GM12872 (cell line): Measurements from ENCODE around the gene HSBP1L1.

Source experiments
- TF ChIP-seq, protein P1 (sequence below): IDR thresholded peaks from 3 replicates; pipeline ENCODE4 v1.5.1; 2011; ENCODE audit warnings: low read depth, mild to moderate bottlenecking, low read length, moderate library complexity; ENCODE audit not compliant: insufficient read depth

HSBP1L1 gene

DNA sequence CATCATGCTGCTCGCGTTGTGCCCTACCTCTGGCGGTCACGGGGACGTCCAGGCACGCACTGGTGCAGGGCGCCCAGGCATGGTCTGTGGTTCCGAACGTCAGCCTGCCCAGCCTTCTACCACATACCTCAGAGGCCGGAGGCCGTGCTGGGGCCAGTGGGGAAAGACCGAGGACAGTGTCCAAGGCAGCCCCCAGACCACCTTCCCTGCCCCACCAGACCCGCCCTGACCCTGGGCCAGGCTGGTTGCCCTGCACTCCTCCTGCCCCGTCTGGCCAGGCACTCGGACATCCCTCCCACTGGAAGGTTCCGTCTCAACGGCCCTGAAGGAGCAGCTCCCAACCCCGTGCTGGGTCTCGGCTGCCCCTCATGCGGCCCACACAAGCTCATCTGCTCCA, 45.8 kb upstream of the HSBP1L1 start:
- TF ChIP-seq, protein P1, sequence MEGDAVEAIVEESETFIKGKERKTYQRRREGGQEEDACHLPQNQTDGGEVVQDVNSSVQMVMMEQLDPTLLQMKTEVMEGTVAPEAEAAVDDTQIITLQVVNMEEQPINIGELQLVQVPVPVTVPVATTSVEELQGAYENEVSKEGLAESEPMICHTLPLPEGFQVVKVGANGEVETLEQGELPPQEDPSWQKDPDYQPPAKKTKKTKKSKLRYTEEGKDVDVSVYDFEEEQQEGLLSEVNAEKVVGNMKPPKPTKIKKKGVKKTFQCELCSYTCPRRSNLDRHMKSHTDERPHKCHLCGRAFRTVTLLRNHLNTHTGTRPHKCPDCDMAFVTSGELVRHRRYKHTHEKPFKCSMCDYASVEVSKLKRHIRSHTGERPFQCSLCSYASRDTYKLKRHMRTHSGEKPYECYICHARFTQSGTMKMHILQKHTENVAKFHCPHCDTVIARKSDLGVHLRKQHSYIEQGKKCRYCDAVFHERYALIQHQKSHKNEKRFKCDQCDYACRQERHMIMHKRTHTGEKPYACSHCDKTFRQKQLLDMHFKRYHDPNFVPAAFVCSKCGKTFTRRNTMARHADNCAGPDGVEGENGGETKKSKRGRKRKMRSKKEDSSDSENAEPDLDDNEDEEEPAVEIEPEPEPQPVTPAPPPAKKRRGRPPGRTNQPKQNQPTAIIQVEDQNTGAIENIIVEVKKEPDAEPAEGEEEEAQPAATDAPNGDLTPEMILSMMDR = no peak

DNA sequence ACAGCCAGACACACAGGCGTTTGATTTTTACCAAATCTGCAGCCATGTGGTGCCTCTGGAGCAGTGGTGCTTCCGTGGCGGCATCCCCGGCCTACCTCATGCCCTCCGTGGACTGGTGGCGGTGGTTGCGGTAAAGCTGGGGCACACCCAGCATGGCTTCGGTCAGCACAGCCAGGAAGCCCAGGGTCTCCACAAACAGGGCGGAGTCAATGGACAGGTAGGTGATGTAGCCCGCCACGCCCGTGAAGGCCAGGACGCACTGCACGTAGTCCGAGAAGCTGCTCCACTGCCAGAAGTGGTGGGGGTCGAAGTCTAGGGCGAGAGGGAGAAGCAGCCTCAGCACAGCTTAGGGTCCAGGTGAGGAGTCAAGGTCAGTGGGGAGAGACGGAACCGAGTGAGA, 45.4 kb upstream of the HSBP1L1 start:
- TF ChIP-seq, protein P1 = no peak

DNA sequence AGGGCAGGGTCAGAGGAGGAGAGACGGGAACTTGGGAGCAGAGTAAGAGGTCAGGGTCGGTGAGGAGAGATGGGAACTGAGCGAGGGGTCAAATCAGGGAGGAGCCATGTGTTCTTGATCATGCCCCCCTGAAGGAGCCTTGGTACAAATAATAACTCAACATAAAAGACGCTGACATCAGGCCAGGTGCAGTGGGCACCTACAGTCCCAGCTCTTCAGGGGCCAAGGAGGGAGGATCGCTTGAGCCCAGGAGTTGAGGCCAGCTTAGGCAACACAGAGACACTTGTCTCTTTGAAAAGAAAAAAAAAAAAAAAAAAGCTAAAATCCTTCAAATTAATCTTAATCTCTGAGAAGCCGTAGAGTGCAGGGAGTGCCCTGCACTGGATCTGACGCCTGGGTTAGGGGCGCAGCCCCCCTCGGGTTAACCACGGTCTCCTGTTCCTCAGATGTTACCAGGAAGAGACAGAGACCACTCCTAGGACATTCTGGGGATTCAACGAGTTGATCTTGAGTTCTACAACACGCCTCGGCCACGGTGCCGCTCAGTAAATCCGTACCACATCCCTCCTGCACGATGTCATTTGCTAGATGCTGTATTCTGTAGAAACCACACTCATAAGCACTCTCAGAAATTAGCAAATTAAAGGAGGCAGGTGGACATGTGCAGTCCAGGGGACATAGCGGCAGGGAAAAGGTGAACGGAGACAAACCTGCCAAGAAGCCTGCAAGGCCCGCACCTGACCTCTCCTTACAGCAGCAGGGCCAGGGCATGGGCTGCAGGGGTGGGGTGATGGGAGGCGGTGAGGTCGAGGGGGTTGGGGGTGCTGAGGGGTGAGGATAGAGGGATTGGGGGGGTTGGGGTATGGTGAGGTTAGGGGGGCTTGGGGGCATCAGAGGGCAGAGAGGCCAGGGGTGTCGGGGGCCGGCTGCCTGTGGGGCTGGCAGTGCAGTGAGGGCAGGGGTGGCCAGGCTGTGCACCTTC, 42.2 kb upstream of the HSBP1L1 start:
- TF ChIP-seq, protein P1 = no peak

DNA sequence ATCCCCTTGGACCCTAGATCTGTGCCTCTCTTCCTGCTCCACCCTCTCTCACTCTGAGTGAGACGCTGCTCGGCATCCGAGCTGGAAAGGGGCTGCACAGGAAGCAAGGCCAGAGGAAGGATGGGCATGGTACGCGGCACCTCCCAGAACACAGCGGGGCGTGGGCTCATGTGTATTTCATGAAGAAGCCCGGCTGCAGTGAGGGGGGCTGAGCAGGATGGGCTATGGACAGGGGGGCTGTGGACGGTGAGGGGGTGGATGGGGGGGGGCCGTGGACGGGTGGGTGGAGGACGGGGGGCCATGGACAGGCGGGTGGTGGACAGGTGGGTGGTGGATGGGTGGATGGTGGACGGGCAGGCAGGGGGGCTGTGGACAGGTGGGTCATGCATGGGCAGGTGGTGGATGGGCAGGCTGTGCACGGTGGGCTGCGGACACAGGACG, 41.5 kb upstream of the HSBP1L1 start:
- TF ChIP-seq, protein P1 = no peak

DNA sequence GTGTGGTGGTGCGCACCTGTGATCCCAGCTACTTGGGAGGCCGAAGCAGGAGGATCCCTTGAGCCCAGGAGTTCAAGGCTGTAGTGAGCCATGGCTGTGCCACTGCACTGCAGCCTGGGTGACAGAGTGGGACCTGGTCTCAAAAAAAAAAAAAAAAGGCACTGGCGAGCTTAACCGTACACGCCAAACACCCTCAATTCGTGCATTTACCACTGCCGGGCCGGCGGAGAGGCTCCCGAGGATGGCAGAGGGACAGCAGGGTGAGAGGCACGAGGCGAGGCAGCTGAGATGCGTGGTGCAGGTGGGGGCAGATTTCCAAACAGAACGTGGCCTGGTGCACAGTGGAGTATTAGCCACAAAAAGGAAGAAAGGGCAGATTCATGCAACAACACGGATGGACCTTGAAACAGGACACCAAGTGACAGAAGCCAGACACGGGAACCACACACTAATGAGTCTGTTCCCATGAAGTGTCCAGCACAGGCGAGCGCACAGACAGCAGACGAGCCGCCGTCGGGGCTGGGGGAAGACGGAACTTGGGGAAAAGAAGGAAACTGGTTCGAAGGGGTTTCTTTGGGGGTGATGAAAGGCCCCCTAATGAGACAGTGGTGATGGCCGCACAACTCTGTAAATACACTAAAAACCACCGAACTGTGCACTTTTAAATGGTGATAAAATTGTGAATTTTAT, 40.4 kb upstream of the HSBP1L1 start:
- TF ChIP-seq, protein P1 = no peak

DNA sequence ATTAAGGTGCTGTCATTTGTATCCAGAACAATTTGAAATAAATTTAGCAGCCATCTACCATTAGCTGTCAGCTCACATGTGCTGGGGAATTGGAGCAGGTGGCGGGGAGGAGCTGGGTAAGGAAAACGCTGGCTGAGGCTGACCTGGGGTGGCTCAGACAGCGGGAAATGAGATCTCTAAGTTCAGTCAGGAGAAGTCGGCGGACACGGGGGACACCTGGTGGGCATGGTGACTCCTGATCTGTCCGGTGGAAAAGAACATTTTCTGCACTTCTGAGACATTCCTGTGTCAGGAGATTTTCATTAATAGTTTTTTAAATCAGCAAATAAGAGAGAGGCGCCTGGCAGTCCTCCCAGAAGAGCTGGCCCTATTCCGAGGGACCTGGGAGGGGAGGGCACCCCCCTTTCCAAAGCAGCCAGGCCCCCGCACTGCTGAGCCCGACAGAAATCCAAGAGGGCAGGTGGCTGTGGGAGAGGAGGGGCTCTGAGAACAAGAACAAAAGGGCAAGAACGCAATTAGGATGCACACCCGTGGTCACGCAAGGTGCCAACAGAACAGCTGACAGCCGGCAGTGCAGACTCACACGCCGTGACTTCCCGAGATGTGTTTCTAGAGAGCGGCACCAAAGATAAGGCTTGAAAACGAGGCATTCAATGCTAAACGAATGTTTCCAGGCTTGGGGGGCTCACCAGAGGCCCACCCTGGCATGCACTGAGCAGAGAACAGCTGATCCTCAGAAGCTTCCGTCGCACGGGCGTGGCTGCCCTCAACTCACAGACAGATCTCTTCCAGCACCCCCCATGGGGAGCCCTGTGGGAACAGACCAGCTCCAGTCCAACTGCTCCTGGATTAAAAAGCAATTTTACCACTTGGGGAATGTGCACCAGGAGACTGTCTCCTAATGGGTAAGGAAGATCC, 39.4 kb upstream of the HSBP1L1 start:
- TF ChIP-seq, protein P1 = no peak
